ENCODE data around the gene UBXN4. TPM values are rescaled to one million over a fixed set of nuclear protein-coding genes. Genes with fewer than 3 reads are reported as not detected.
"Not testable (repeated sequence)": the region's sequence is repeated elsewhere in the genome, so short reads cannot be mapped to it uniquely, and the experiment has no call there.

Gene UBXN4
- total and polyA plus RNA-seq, 2 donors (not counting 1 experiment from before 2014, with no cell fraction given) = 78.8 to 108 TPM

DNA sequence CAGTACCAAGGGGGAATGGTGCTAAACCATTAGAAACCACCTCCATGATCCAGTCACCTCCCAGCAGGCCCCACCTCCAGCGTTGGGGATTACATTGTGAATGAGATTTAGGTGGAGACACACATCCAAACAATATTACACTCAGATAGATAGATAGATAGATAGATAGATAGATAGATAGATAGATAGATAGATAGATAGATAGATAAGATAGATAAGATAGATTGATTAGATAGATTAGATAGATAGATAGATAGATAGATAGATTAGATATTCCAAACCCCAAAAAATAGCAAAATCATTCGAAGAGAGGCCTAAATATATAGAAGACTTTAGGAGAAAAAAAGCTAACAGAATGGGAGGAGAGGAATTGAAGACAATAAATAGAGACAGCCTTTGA is 42.8 kb upstream of the UBXN4 start:
- DNase-seq (ENCODE audit: low read depth in 2 of 2) = no peak
- Histone ChIP-seq H3K9ac (ENCODE audit: insufficient read depth, low read length) (no peak overlapping the region), H3K79me2 (ENCODE audit: control insufficient read depth, insufficient read depth, low read length) (no peaks in the 10 kb centered on the region), H4K20me1 (ENCODE audit: control insufficient read depth, extremely low read depth, insufficient read depth, low read length) (no peaks in the 10 kb centered on the region), H3K4me2 (ENCODE audit: extremely low read depth, insufficient read depth, low read length) (no peak overlapping the region), H3K27me3 (ENCODE audit: control insufficient read depth, insufficient read depth, low read length) (no peaks in the 10 kb centered on the region), H3K9me3 (ENCODE audit: control insufficient read depth, insufficient read depth, low read depth, low read length) (no peaks in the 10 kb centered on the region), H3K36me3 (ENCODE audit: control insufficient read depth, insufficient read depth, low read length) (no peaks in the 10 kb centered on the region), H3K4me1 (ENCODE audit: control insufficient read depth, extremely low read depth, insufficient read depth, low read length) (no peaks in the 10 kb centered on the region), H3K27ac (ENCODE audit: insufficient read depth, low read length) (no peak overlapping the region), H2AFZ (ENCODE audit: low read length) (no peak overlapping the region), H3K4me3 (replicated peaks in 1 of 4; ENCODE audit: control extremely low read depth in 1 of 4, insufficient read depth in 1 of 4, low read depth in 3 of 4, low read length in 4 of 4) (no peak overlapping the region)
- TF ChIP-seq EZH2 (IDR thresholded peaks at IDR 0.05; ENCODE audit: low read length, missing control alignments) = no peak
- TF ChIP-seq, protein P1, sequence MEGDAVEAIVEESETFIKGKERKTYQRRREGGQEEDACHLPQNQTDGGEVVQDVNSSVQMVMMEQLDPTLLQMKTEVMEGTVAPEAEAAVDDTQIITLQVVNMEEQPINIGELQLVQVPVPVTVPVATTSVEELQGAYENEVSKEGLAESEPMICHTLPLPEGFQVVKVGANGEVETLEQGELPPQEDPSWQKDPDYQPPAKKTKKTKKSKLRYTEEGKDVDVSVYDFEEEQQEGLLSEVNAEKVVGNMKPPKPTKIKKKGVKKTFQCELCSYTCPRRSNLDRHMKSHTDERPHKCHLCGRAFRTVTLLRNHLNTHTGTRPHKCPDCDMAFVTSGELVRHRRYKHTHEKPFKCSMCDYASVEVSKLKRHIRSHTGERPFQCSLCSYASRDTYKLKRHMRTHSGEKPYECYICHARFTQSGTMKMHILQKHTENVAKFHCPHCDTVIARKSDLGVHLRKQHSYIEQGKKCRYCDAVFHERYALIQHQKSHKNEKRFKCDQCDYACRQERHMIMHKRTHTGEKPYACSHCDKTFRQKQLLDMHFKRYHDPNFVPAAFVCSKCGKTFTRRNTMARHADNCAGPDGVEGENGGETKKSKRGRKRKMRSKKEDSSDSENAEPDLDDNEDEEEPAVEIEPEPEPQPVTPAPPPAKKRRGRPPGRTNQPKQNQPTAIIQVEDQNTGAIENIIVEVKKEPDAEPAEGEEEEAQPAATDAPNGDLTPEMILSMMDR (conservative IDR thresholded peaks at IDR 0.05 in 1 of 2, IDR thresholded peaks at IDR 0.05 in 1 of 2; ENCODE audit: low read depth in 1 of 2, low read length in 2 of 2) = no peak

DNA sequence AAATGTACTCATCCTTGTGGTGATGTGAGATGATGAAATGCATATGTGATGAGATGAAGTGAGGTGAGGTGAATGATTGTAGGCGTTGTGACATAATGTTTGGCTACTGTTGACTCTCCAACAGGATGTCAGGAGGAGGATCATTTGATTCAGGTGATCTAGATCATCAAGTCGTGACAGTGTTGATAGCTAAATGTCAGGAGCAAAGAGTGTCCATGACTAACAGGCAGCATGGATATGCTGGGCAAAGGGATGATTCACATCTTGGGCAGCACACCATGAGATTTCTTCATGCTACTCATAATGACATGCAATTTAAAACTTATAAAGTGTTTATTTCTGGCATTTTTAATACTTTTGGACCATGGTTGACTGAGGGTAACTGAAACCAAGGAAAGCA is 40.2 kb upstream of the UBXN4 start:
- no peaks in the 10 kb centered on the region for H3K27me3 ChIP-seq (ENCODE audit: control insufficient read depth, insufficient read depth, low read length)
- H3K27ac ChIP-seq (ENCODE audit: insufficient read depth, low read length) = no peak overlapping the region

DNA sequence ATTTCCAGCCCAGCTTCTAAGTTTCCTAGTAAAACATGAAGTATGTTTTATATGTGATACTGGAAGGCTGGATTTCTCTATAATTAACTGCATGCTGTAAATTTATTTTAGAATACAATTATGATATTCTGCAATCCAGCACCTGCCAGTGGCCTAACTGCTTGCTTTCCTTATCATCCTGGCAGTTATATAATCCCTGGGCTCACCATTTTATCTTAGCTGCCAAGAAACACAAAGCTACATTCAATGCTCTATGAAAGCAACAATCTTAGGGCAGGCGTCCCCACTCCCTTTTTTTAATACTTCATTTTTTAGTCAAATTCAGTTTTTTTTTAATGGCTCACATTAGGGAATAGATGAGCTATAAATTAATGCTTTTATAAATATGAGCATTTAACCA is 38.4 kb upstream of the UBXN4 start:
- no peak overlapping the region for H3K27ac ChIP-seq (ENCODE audit: insufficient read depth, low read length)
- H3K4me1 ChIP-seq (ENCODE audit: control insufficient read depth, extremely low read depth, insufficient read depth, low read length) = no peaks in the 10 kb centered on the region
- no peak overlapping the region for H3K4me3 ChIP-seq (replicated peaks in 1 of 4; ENCODE audit: control extremely low read depth in 1 of 4, insufficient read depth in 1 of 4, low read depth in 3 of 4, low read length in 4 of 4)
- no peak overlapping the region for H2AFZ ChIP-seq (ENCODE audit: low read length)
- no peaks in the 10 kb centered on the region for H3K36me3 ChIP-seq (ENCODE audit: control insufficient read depth, insufficient read depth, low read length)
- no peaks in the 10 kb centered on the region for H3K79me2 ChIP-seq (ENCODE audit: control insufficient read depth, insufficient read depth, low read length)
- no peaks in the 10 kb centered on the region for H3K9me3 ChIP-seq (ENCODE audit: control insufficient read depth, insufficient read depth, low read depth, low read length)
- TF ChIP-seq EZH2 (IDR thresholded peaks at IDR 0.05; ENCODE audit: low read length, missing control alignments) = no peak
- TF ChIP-seq, protein P1 (conservative IDR thresholded peaks at IDR 0.05 in 1 of 2, IDR thresholded peaks at IDR 0.05 in 1 of 2; ENCODE audit: low read depth in 1 of 2, low read length in 2 of 2) = no peak
- no peak overlapping the region for H3K9ac ChIP-seq (ENCODE audit: insufficient read depth, low read length)
- DNase-seq (ENCODE audit: low read depth in 2 of 2) = no peak
- no peaks in the 10 kb centered on the region for H4K20me1 ChIP-seq (ENCODE audit: control insufficient read depth, extremely low read depth, insufficient read depth, low read length)
- H3K27me3 ChIP-seq (ENCODE audit: control insufficient read depth, insufficient read depth, low read length) = no peaks in the 10 kb centered on the region
- no peak overlapping the region for H3K4me2 ChIP-seq (ENCODE audit: extremely low read depth, insufficient read depth, low read length)

More for the DNA sequence above, 40.2 kb upstream of the UBXN4 start:
- TF ChIP-seq, protein P1 (conservative IDR thresholded peaks at IDR 0.05 in 1 of 2, IDR thresholded peaks at IDR 0.05 in 1 of 2; ENCODE audit: low read depth in 1 of 2, low read length in 2 of 2) = no peak
- no peak for TF ChIP-seq EZH2 (IDR thresholded peaks at IDR 0.05; ENCODE audit: low read length, missing control alignments)
- DNase-seq (ENCODE audit: low read depth in 2 of 2) = peak; percentile 45 to 63
- Histone ChIP-seq H4K20me1 (ENCODE audit: control insufficient read depth, extremely low read depth, insufficient read depth, low read length) (no peaks in the 10 kb centered on the region), H3K4me3 (replicated peaks in 1 of 4; ENCODE audit: control extremely low read depth in 1 of 4, insufficient read depth in 1 of 4, low read depth in 3 of 4, low read length in 4 of 4) (no peak overlapping the region), H3K9ac (ENCODE audit: insufficient read depth, low read length) (no peak overlapping the region), H3K9me3 (ENCODE audit: control insufficient read depth, insufficient read depth, low read depth, low read length) (no peaks in the 10 kb centered on the region), H3K79me2 (ENCODE audit: control insufficient read depth, insufficient read depth, low read length) (no peaks in the 10 kb centered on the region), H3K4me1 (ENCODE audit: control insufficient read depth, extremely low read depth, insufficient read depth, low read length) (no peaks in the 10 kb centered on the region), H3K36me3 (ENCODE audit: control insufficient read depth, insufficient read depth, low read length) (no peaks in the 10 kb centered on the region), H3K4me2 (ENCODE audit: extremely low read depth, insufficient read depth, low read length) (no peak overlapping the region), H2AFZ (ENCODE audit: low read length) (no peak overlapping the region)

DNA sequence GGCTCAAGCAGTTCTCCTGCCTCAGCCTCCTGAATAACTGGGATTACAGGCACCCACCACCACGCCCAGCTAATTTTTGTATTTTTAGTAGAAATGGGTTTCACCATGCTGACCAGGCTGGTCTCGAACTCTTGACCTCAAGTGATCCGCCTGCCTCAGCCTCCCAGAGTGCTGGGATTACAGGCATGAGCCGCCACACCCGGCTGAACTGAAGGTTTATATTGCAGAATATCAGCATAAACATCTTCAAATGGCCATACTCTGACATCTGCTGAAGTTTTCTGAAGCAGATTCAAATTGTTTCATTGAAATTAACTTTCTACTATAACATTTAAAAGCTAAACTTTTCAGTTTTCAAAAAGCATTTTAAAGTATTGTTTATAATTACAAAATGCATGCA is 37.6 kb upstream of the UBXN4 start:
- H3K9ac ChIP-seq (ENCODE audit: insufficient read depth, low read length); H3K36me3 ChIP-seq (ENCODE audit: control insufficient read depth, insufficient read depth, low read length); H3K27ac ChIP-seq (ENCODE audit: insufficient read depth, low read length); H3K4me3 ChIP-seq (replicated peaks in 1 of 4; ENCODE audit: control extremely low read depth in 1 of 4, insufficient read depth in 1 of 4, low read depth in 3 of 4, low read length in 4 of 4); H3K4me1 ChIP-seq (ENCODE audit: control insufficient read depth, extremely low read depth, insufficient read depth, low read length); H4K20me1 ChIP-seq (ENCODE audit: control insufficient read depth, extremely low read depth, insufficient read depth, low read length); H3K4me2 ChIP-seq (ENCODE audit: extremely low read depth, insufficient read depth, low read length); H3K9me3 ChIP-seq (ENCODE audit: control insufficient read depth, insufficient read depth, low read depth, low read length); H2AFZ ChIP-seq (ENCODE audit: low read length); DNase-seq (ENCODE audit: low read depth in 2 of 2); H3K27me3 ChIP-seq (ENCODE audit: control insufficient read depth, insufficient read depth, low read length); H3K79me2 ChIP-seq (ENCODE audit: control insufficient read depth, insufficient read depth, low read length): not testable (repeated sequence)
